ENCODE measurements around the gene HCRT. TPM values are rescaled to one million over a fixed set of nuclear protein-coding genes. Genes with fewer than 3 reads are reported as not detected.
"Not testable (repeated sequence)": the region's sequence is repeated elsewhere in the genome, so short reads cannot be mapped to it uniquely, and the experiment has no call there.

Gene HCRT
- total RNA-seq, 1 donor from 2014 or later, result not detected

DNA sequence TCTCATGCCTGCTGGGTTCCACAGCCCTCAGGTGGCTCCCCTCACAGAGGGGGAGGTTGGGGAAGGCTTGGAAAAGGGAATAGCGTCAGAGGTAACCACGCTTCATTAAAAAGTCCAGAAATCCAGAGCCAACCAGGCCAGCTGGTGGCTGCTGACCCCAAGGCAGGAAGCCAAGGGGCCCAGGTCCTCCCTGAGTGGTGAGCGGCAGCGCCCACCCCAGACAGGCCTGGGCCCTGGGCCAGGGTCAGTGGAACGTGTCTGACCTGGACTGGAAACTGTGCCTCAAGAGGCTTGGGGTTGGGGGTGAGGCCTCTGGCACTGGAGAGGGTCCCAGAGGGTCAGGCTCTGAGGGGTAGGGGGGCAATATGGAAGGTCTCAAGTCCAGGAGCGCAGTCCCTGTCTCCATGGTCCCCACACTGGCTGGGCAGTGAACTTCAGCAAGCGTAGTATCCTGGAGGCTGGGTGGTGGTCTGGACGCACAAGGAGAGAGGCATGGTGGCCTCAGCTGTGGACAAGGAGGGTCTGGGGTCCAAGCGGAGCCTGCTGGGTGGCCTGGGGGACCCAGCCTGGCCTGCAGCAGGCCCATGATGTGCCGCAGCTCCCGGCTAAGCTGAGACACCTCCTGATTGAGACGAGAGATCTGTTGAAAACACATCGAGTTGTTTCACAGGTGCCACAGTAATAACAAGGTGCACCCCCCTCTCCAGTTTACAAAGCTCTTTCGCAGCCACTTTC lies 25.3 kb downstream of the HCRT start:
- H3K27me3 ChIP-seq (ENCODE audit: control insufficient read depth, insufficient read depth, low read length), result no peaks in the 10 kb centered on the region
- TF ChIP-seq, protein P1, sequence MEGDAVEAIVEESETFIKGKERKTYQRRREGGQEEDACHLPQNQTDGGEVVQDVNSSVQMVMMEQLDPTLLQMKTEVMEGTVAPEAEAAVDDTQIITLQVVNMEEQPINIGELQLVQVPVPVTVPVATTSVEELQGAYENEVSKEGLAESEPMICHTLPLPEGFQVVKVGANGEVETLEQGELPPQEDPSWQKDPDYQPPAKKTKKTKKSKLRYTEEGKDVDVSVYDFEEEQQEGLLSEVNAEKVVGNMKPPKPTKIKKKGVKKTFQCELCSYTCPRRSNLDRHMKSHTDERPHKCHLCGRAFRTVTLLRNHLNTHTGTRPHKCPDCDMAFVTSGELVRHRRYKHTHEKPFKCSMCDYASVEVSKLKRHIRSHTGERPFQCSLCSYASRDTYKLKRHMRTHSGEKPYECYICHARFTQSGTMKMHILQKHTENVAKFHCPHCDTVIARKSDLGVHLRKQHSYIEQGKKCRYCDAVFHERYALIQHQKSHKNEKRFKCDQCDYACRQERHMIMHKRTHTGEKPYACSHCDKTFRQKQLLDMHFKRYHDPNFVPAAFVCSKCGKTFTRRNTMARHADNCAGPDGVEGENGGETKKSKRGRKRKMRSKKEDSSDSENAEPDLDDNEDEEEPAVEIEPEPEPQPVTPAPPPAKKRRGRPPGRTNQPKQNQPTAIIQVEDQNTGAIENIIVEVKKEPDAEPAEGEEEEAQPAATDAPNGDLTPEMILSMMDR (IDR thresholded peaks at IDR 0.05; ENCODE audit: insufficient read depth, low read length, poor library complexity, severe bottlenecking), result no peak
- H3K36me3 ChIP-seq (ENCODE audit: control insufficient read depth, insufficient read depth, low read length), result no peaks in the 10 kb centered on the region
- no peak for DNase-seq (ENCODE audit: low read depth)
- H3K4me3 ChIP-seq (ENCODE audit: low read depth, low read length), result no peak overlapping the region

DNA sequence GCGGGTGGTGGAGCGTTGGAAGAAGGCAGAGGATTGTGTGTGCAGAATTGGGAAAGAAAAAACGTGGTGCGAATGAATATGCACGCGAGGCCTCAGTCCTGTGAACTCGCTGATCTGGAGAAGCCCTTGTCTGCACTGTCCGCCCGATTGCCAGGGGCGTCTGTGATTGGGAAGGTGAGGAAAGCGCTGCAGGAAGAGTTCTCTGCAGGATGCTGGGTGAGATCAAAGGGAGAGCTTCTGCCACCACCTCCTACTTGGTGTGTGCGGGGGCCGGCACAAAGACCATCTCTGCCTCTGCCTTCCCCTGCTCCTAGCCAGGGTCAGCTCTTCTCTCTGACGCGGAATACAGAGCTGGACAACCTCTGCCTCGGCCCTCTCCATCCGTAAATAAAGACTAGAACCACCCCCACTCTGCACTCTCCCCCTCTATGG lies 29.6 kb downstream of the HCRT start:
- peak overlapping the region; percentile 50 for H3K4me3 ChIP-seq (ENCODE audit: low read depth, low read length)
- H3K36me3 ChIP-seq (ENCODE audit: control insufficient read depth, insufficient read depth, low read length), result no peaks in the 10 kb centered on the region
- DNase-seq (ENCODE audit: low read depth), result no peak
- TF ChIP-seq, protein P1 (IDR thresholded peaks at IDR 0.05; ENCODE audit: insufficient read depth, low read length, poor library complexity, severe bottlenecking), result no peak
- no peaks in the 10 kb centered on the region for H3K27me3 ChIP-seq (ENCODE audit: control insufficient read depth, insufficient read depth, low read length)

DNA sequence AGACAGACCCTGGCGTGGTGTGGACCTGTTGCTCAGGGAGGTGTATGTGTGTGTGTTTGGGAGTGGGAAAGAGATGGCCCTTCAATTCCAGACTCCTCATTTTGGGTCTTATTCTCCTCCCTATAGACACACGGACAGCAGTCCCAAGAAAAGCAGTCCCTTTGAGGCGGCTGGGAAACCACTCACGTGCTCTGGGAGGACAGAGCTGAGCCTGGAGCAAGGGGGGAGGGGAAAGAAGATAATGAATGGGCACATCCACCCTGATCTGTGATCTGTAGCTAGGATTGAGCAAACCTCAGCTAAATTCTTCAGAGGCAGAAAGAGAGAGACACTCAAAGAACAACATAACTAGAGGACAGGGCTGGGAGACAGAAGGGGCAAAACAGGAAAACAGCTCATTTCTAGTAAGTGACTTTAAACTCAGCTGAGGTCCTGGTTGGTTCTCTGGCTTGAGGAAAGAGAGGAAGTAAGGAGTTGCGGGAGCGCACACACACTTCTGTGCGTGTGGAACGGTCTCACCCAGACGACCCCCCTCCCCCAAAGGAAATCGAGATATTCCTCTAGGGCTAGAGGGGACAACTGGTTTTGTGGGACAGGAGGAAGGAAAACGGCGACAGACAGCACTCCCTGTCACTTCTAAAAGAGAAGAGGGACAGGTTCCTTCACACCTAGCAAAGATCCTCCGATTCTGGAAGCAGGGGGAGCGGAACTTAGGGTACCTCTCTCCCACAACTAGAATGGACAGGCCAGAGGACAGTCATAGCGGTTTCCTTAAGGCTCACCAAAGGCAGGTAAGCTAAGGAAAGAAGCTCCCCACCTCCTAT lies 31.1 kb downstream of the HCRT start:
- TF ChIP-seq, protein P1 (IDR thresholded peaks at IDR 0.05; ENCODE audit: insufficient read depth, low read length, poor library complexity, severe bottlenecking), result no peak
- DNase-seq (ENCODE audit: low read depth), result no peak
- peak overlapping the region; percentile 100 for H3K4me3 ChIP-seq (ENCODE audit: low read depth, low read length)
- no peaks in the 10 kb centered on the region for H3K36me3 ChIP-seq (ENCODE audit: control insufficient read depth, insufficient read depth, low read length)
- no peaks in the 10 kb centered on the region for H3K27me3 ChIP-seq (ENCODE audit: control insufficient read depth, insufficient read depth, low read length)

DNA sequence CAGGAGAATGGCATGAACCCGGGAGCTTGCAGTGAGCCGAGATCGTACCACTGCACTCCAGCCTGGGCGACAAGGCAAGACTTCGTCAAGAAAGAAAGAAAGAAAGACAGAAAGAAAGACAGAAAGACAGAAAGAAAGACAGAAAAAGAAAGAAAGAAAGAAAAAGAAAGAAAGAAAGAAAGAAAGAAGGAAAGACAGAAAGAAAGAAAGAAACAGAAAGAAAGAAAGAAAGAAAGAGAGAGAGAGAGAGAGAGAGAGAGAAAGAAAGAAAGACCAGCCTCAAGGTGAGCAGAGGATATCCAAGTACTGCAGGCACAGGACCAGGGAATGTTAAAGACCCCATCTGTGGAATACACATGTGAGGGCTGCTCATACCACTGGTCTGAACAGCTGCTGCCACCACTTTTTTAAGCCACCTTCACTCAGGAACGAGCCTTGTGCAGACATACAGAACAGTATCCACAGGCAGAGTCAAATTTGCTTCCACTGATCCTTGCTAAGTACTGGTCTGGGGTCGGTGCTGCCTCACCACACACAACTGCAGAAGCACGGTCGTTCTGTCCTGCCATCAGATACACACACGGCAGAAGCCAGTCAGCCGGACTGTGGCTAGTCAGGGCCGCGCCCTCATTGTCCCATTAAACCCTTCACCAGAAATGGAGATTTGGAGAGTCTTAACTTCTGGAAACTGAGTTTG lies 38.2 kb downstream of the HCRT start:
- H3K36me3 ChIP-seq (ENCODE audit: control insufficient read depth, insufficient read depth, low read length), result no peaks in the 10 kb centered on the region
- no peak for DNase-seq (ENCODE audit: low read depth)

DNA sequence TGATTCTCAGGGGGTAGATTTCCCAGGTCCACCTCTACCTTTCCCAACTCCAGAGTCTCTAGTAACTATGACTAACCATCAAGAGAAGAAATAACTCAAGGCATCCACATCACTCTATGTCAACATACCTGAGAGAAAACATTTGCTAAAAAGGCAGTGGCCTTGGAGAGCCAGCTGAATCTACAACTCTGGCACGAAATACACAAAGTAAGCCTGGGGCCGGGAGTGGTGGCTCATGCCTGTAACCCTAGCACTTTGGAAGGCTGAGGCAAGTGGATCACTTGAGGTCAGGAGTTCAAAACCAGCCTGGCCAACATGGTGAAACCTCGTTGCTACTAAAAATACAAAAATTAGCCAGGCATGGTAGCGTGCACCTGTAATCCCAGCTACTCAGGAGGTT lies 42.1 kb downstream of the HCRT start:
- H3K27me3 ChIP-seq (ENCODE audit: control insufficient read depth, insufficient read depth, low read length); H3K36me3 ChIP-seq (ENCODE audit: control insufficient read depth, insufficient read depth, low read length); H3K4me3 ChIP-seq (ENCODE audit: low read depth, low read length); DNase-seq (ENCODE audit: low read depth): not testable (repeated sequence)

More for the DNA sequence above, 38.2 kb downstream of the HCRT start:
- H3K4me3 ChIP-seq (ENCODE audit: low read depth, low read length), result no peak overlapping the region
- no peaks in the 10 kb centered on the region for H3K27me3 ChIP-seq (ENCODE audit: control insufficient read depth, insufficient read depth, low read length)
- TF ChIP-seq, protein P1 (IDR thresholded peaks at IDR 0.05; ENCODE audit: insufficient read depth, low read length, poor library complexity, severe bottlenecking), result no peak

DNA sequence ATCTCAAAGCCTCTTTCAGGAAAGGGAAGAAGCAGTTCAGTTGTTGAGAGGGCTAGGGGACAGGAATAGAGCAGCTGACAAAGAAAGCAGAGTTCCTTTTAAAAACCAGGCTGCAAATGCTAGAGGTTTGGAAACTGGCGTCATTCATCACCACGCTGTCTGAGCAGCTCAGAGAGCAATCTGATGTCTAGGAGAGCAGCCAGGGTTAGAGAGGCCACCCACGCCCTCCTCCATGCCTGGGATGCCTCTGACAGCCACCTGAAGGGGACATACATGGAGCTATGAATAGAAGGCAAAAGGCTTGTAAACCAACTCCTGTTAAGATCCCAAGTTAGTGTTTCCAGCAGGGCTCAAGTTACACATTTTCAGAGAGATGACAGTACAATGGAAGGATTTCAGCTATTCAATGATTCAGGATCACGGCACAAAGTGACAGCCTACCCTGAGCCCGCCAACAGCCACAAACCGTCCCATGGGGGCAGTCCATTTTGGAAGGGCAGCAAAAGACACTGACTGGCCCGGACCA lies 42.8 kb downstream of the HCRT start:
- Histone ChIP-seq H3K36me3 (ENCODE audit: control insufficient read depth, insufficient read depth, low read length) (no peaks in the 10 kb centered on the region), H3K27me3 (ENCODE audit: control insufficient read depth, insufficient read depth, low read length) (no peaks in the 10 kb centered on the region)
- no peak for DNase-seq (ENCODE audit: low read depth)

More for the DNA sequence above, 42.8 kb downstream of the HCRT start:
- no peak overlapping the region for H3K4me3 ChIP-seq (ENCODE audit: low read depth, low read length)
- TF ChIP-seq, protein P1 (IDR thresholded peaks at IDR 0.05; ENCODE audit: insufficient read depth, low read length, poor library complexity, severe bottlenecking), result no peak

Data from kidney epithelial cell (primary cell).